H1 (cell line): Measurements from ENCODE around the gene CDK5R2.

Experiments
- BCL11A ChIP-seq, 2 experiments: IDR thresholded peaks; one replicate each; pipeline ENCODE4 v1.6.1; 2011; ENCODE audit warnings: low read depth in 2 of 2, low read length in 2 of 2, mild to moderate bottlenecking in 2 of 2
- CTCF ChIP-seq, 3 experiments: IDR thresholded peaks; 1 replicate in 2 of 3; 2 replicates in 1 of 3; pipeline versions ENCODE4 v1.5.1 to v1.6.1; 2011; ENCODE audit warnings: low read length in 3 of 3, mild to moderate bottlenecking in 3 of 3, inconsistent platforms in 2 of 3, low read depth in 1 of 3, moderate library complexity in 1 of 3; ENCODE audit not compliant: insufficient read depth in 1 of 3; ENCODE audit errors: control extremely low read depth in 1 of 3
- EP300 ChIP-seq, 2 experiments: IDR thresholded peaks; 1 replicate in 1 of 2; 2 replicates in 1 of 2; pipeline ENCODE4 v1.6.1; 2011 to 2012; ENCODE audit warnings: low read depth in 2 of 2, low read length in 2 of 2, mild to moderate bottlenecking in 2 of 2, borderline replicate concordance in 1 of 2, inconsistent platforms in 1 of 2, moderate library complexity in 1 of 2
- EZH2 ChIP-seq: fragments of 200-600 bp; sonication (generic); IDR thresholded peaks from 2 replicates; pipeline ENCODE4 v1.7.1; 2012; ENCODE audit warnings: low read depth, mild to moderate bottlenecking, moderate library complexity, low read length, inconsistent platforms; ENCODE audit not compliant: severe bottlenecking
- GABPA ChIP-seq: IDR thresholded peaks from 2 replicates; pipeline ENCODE4 v1.6.1; 2011; ENCODE audit warnings: mild to moderate bottlenecking, low read length, moderate library complexity, borderline replicate concordance; ENCODE audit not compliant: insufficient read depth
- JUN ChIP-seq: IDR thresholded peaks from 2 replicates; pipeline ENCODE4 v1.6.1; 2011; ENCODE audit warnings: low read depth, mild to moderate bottlenecking, improper control_type of control experiment, low read length
- KDM4A ChIP-seq: IDR thresholded peaks from one replicate; pipeline ENCODE4 v1.7.1; 2012; ENCODE audit warnings: low read depth, mild to moderate bottlenecking, moderate library complexity, low read length, inconsistent platforms; ENCODE audit not compliant: severe bottlenecking
- MAFK ChIP-seq: IDR thresholded peaks from 2 replicates; pipeline ENCODE4 v1.6.1; 2012; ENCODE audit warnings: low read depth, mild to moderate bottlenecking, improper control_type of control experiment, low read length
- NRF1 ChIP-seq: IDR thresholded peaks from 2 replicates; pipeline ENCODE4 v1.6.1; 2011; ENCODE audit warnings: mild to moderate bottlenecking, low read depth, low read length, improper control_type of control experiment
- POLR2AphosphoS5 ChIP-seq: IDR thresholded peaks from 2 replicates; pipeline ENCODE4 v1.6.1; 2011; ENCODE audit warnings: low read depth, low read length
- SP2 ChIP-seq: IDR thresholded peaks from 2 replicates; pipeline ENCODE4 v1.6.1; 2012; ENCODE audit warnings: mild to moderate bottlenecking, low read length, inconsistent platforms
- SP4 ChIP-seq: IDR thresholded peaks from 2 replicates; pipeline ENCODE4 v1.6.1; 2012; ENCODE audit warnings: low read length, inconsistent platforms
- TCF12 ChIP-seq: IDR thresholded peaks from 2 replicates; pipeline ENCODE4 v1.6.1; 2011; ENCODE audit warnings: low read depth, mild to moderate bottlenecking, low read length
- TF ChIP-seq, protein P1 (sequence below): IDR thresholded peaks from 2 replicates; pipeline ENCODE4 v1.6.1; 2012; ENCODE audit warnings: low read length, inconsistent platforms

DNA sequence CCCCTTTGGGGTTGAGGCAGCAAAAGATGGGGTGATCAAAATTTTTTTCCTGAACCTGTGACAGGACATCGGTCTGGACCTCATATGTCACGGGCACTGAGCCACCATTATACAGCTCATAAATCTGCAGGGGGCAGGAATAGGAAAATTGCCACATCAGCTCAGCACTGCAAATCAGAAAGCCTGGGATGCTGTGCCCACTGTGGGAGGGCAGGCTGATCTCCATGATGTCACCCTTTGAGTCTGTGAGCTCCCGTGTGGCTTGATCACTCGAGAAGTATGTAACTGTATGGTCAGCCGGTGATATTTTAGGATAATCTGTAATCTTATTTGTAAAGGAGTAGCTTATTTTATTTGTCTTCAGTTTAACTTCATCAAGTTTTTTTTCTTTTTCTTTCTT lies 51.4 kb downstream of the CDK5R2 start:
- TF ChIP-seq BCL11A (IDR thresholded peaks at IDR 0.05; ENCODE audit: low read depth in 2 of 2, low read length in 2 of 2) (no peak), EP300 (IDR thresholded peaks at IDR 0.05; ENCODE audit: borderline replicate concordance in 1 of 2, low read depth in 2 of 2, low read length in 2 of 2) (no peak), GABPA (no peak), SP4 (no peak), CTCF (IDR thresholded peaks at IDR 0.05; ENCODE audit: control extremely low read depth in 1 of 3, insufficient read depth in 1 of 3, low read depth in 1 of 3, low read length in 3 of 3) (no peak), TCF12 (no peak), POLR2AphosphoS5 (no peak), EZH2 (no peak), KDM4A (no peak), JUN (no peak), NRF1 (no peak), MAFK (no peak), SP2 (no peak)
- TF ChIP-seq, protein P1, sequence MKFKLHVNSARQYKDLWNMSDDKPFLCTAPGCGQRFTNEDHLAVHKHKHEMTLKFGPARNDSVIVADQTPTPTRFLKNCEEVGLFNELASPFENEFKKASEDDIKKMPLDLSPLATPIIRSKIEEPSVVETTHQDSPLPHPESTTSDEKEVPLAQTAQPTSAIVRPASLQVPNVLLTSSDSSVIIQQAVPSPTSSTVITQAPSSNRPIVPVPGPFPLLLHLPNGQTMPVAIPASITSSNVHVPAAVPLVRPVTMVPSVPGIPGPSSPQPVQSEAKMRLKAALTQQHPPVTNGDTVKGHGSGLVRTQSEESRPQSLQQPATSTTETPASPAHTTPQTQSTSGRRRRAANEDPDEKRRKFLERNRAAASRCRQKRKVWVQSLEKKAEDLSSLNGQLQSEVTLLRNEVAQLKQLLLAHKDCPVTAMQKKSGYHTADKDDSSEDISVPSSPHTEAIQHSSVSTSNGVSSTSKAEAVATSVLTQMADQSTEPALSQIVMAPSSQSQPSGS, result no peak
